Activated naive CD4-positive, alpha-beta T cell treated with anti-CD3 and anti-CD28 coated beads for 36 hours (primary cell): ENCODE data around the gene CD38. TPM values are rescaled to one million over a fixed set of nuclear protein-coding genes. Genes with fewer than 3 reads are reported as not detected.

Experiments
- CTCF ChIA-PET: fragments of 350-600 bp; sonication (Branson Sonifier 250); formaldehyde crosslinking; loops from one replicate; lab custom pipeline; 2021; ENCODE audit warnings: antibody characterized with exemption; lab: Charles Lee
- DNase-seq: peaks from one replicate; pipeline ENCODE4 v3.0.0-alpha.2; 2020
- H3K27ac Mint-ChIP-seq: one replicate; pipeline ENCODE4 v1.8.0; 2021; ENCODE audit warnings: mild to moderate bottlenecking, mixed read lengths
- H3K27me3 Mint-ChIP-seq: one replicate; pipeline ENCODE4 v1.8.0; 2021; ENCODE audit warnings: low read depth, mixed read lengths
- H3K36me3 Mint-ChIP-seq: one replicate; pipeline ENCODE4 v1.8.0; 2021; ENCODE audit warnings: low read depth, mixed read lengths
- H3K4me1 Mint-ChIP-seq: one replicate; pipeline ENCODE4 v1.8.0; 2021; ENCODE audit warnings: low read depth, mixed read lengths
- H3K4me3 Mint-ChIP-seq: one replicate; pipeline ENCODE4 v1.8.0; 2021; ENCODE audit warnings: mild to moderate bottlenecking, moderate library complexity, mixed read lengths
- H3K9me3 Mint-ChIP-seq: one replicate; pipeline ENCODE4 v1.8.0; 2021; ENCODE audit warnings: mixed read lengths
- intact Hi-C: fragments of 100-400 bp; cut with micrococcal nuclease; formaldehyde crosslinking; loops from one replicate; pipeline ENCODE4 v1.15.1; 2023
- total RNA-seq, 2 experiments: library from RNA; stranded (reverse); gene quantifications; one replicate each; pipeline ENCODE4 v1.2.3, GENCODE V29; 2021

The CD38 gene
- total RNA-seq, 2 experiments from 2014 or later: 18.5 to 20.0 TPM

DNA sequence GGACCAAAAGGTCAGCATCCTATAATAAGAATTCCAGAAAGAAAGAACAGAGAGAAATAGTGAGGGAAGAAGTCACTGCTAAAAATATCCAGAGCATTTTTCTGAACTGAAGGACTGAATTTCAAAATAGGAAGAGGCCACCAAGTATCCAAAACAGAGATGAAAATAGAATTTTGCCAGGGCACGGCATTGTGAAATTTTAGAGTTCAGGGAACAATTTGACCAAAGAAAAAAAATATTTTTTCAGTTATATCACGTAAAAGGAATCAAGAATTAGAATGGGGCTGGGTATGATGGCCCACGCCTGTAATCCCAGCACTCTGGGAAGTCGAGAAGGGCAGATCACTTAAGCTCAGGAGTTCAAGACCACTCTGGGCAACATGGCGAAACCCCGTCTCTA lies 95.0 kb downstream of the CD38 start:
- no peak overlapping the region for H3K27ac Mint-ChIP-seq
- H3K4me1 Mint-ChIP-seq: peaks cover under 1% of the 10 kb centered on the region
- H3K4me3 Mint-ChIP-seq: no peak overlapping the region
- peaks cover 2% of the 10 kb centered on the region for H3K9me3 Mint-ChIP-seq
- H3K36me3 Mint-ChIP-seq: no peaks in the 10 kb centered on the region
- CTCF ChIA-PET: interaction anchor here (1.9 kb wide), 1 partner anchor 10 kb away, joined by 5 read pairs; no protein-coding TSS in a partner anchor
- H3K27me3 Mint-ChIP-seq: no peaks in the 10 kb centered on the region
- DNase-seq: no peak
- intact Hi-C loops: no loop called here

DNA sequence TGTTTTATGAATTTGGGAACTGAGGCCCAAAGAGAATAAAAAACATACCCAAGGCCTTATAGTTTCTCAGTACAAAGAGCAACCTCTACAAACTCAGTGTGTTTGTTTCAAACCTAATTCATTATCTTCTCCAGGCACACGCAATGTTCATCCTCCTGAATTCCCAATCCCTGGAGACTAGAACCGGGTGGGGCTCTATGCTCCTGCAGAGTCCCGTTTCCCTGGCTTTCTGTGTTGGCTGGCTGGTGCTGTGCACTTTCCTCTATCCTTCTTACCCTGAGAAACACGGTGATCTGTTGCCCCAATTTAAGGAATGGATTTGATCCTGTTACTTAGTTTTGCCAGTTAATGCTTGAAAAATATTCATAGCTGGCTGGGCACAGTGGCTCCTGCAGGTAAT lies 96.5 kb downstream of the CD38 start:
- intact Hi-C loops: no loop called here
- Mint-ChIP-seq H3K4me1 (no peaks in the 10 kb centered on the region), H3K36me3 (no peaks in the 10 kb centered on the region), H3K9me3 (peaks cover 5% of the 10 kb centered on the region), H3K4me3 (no peak overlapping the region), H3K27ac (no peak overlapping the region), H3K27me3 (no peaks in the 10 kb centered on the region)
- no peak for DNase-seq
- CTCF ChIA-PET: interaction anchor here (1.4 kb wide), 1 partner anchor 69 kb away, joined by 6 read pairs; no protein-coding TSS in a partner anchor

DNA sequence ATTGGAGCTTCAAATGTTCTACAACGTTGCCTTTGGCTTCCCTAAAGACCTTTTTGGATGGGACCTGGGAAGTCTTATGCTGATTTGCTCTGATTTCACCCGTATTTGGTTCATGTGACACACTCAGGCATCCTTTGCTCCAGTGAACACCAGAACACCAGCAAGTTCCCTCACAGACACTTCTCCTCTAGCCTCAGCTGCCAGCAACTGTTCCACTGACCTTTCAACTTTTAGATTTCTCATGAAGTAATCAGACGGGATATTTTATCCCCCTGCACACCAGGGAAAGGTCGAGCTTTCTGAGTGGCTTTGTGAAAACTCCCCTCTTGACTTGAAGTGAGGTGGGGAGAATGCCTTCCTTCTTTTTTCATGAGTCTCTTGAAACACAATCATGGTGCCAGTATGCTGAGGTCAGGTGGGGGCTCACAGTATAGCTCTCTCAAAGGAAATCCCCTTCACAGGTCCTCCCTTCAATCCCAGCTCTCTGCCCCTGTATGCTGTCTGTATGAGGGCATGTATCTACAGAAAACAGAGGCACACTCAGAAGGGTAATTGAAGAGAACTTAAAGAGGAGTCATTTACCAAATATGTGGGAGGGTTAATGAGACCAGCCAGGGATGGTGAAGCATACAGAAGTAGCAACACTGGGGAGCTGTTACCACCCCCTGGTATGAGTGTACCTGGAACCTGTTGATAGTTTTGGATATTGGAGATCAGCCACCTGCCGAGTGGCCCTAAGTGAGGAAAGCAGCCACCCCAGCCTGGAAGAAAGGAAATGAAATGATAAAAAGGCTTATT lies 97.7 kb downstream of the CD38 start:
- Mint-ChIP-seq H3K27ac (no peak overlapping the region), H3K4me3 (no peak overlapping the region), H3K4me1 (no peaks in the 10 kb centered on the region), H3K36me3 (no peaks in the 10 kb centered on the region), H3K9me3 (peaks cover 5% of the 10 kb centered on the region), H3K27me3 (no peaks in the 10 kb centered on the region)
- DNase-seq: no peak
- intact Hi-C loops: no loop called here
- CTCF ChIA-PET: interaction anchor here (1.4 kb wide), 1 partner anchor 70 kb away, joined by 6 read pairs; no protein-coding TSS in a partner anchor

DNA sequence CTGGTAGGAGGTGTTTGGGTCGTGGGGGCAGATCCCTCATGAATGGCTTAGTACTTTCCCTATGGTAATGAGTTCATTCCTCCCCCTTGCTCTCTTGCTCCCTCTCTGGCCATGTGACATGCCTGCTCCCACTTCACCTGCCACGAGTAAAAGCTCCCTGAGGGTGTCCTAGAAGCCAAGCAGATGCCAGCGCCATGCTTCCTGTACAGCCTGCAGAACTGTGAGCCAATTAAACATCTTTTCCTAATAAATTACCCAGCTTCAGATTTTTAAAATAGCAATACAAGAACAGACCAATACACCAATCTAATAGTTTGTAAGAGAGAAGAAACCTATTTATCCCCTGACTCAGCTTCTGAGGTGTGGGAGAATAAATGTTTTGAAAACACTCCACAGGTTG lies 99.9 kb downstream of the CD38 start:
- H3K36me3 Mint-ChIP-seq: no peaks in the 10 kb centered on the region
- H3K9me3 Mint-ChIP-seq: peaks cover 5% of the 10 kb centered on the region
- H3K27me3 Mint-ChIP-seq: no peaks in the 10 kb centered on the region
- intact Hi-C loops: no loop called here
- CTCF ChIA-PET: interaction anchor here (0.5 to 6.8 kb wide), 4 partner anchors 17 to 124 kb away, joined by 4 to 86 read pairs (median 7); no protein-coding TSS in a partner anchor
- no peaks in the 10 kb centered on the region for H3K4me1 Mint-ChIP-seq
- no peak overlapping the region for H3K4me3 Mint-ChIP-seq
- DNase-seq: no peak
- no peak overlapping the region for H3K27ac Mint-ChIP-seq

DNA sequence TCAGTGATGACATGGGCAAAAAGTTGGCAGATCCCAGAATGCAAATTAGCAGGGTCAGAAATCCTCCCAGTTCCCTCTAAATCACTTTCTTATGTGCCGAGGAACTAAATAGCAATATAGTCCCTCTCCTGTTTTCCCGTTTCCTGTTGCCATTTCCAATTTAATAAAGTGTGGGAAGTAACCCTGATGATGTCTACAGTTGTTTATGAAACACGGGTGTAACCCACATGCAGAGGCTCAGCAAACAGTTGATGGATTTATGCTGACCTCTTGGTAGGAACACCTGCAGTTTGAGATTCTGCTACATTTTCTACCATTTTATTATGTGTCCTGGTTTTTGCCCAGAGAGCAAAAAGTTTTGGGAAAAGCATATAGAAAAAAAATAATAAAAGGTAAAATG lies 103.7 kb downstream of the CD38 start:
- no peaks in the 10 kb centered on the region for H3K36me3 Mint-ChIP-seq
- no peak overlapping the region for H3K4me3 Mint-ChIP-seq
- no peak overlapping the region for H3K27ac Mint-ChIP-seq
- no peaks in the 10 kb centered on the region for H3K4me1 Mint-ChIP-seq
- no peak for DNase-seq
- intact Hi-C loops: loop anchor here (1.0 kb wide), 5 partner anchors 74 to 382 kb away; no protein-coding TSS in a partner anchor
- no peaks in the 10 kb centered on the region for H3K27me3 Mint-ChIP-seq
- CTCF ChIA-PET: interaction anchor here (0.7 to 6.8 kb wide), 30 partner anchors 11 to 384 kb away, joined by 3 to 86 read pairs (median 8); partner anchors contain the start of gene FGFBP2
- peaks cover 5% of the 10 kb centered on the region for H3K9me3 Mint-ChIP-seq

DNA sequence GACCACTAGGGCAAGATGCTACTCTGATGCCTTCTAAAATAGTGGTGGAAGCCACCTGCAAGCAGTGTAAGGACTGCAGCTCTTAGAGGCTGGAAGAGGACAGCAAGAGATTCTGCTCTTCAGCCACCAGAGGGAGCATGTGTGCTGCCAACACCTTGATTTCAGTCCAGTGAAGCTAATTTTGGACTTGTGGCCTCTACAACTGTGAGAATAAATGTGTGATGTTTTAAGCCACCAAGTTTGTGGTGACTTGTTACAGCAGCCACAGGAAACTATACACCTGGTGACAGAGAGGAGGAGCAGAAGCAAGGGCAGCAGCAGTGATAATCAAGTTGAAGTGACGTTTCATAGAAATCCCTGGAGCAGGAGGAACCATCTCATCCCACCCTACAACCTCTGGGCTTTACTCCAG lies 104.6 kb downstream of the CD38 start:
- H3K4me1 Mint-ChIP-seq: no peaks in the 10 kb centered on the region
- intact Hi-C loops: loop anchor here (1.0 kb wide), 5 partner anchors 74 to 382 kb away; no protein-coding TSS in a partner anchor
- H3K9me3 Mint-ChIP-seq: peaks cover 5% of the 10 kb centered on the region
- CTCF ChIA-PET: interaction anchor here (0.6 to 6.8 kb wide), 54 partner anchors 8 to 406 kb away, joined by 3 to 86 read pairs (median 5); partner anchors contain the start of gene FGFBP2
- H3K36me3 Mint-ChIP-seq: no peaks in the 10 kb centered on the region
- no peaks in the 10 kb centered on the region for H3K27me3 Mint-ChIP-seq
- peak; percentile 57 for DNase-seq
- no peak overlapping the region for H3K4me3 Mint-ChIP-seq
- no peak overlapping the region for H3K27ac Mint-ChIP-seq

DNA sequence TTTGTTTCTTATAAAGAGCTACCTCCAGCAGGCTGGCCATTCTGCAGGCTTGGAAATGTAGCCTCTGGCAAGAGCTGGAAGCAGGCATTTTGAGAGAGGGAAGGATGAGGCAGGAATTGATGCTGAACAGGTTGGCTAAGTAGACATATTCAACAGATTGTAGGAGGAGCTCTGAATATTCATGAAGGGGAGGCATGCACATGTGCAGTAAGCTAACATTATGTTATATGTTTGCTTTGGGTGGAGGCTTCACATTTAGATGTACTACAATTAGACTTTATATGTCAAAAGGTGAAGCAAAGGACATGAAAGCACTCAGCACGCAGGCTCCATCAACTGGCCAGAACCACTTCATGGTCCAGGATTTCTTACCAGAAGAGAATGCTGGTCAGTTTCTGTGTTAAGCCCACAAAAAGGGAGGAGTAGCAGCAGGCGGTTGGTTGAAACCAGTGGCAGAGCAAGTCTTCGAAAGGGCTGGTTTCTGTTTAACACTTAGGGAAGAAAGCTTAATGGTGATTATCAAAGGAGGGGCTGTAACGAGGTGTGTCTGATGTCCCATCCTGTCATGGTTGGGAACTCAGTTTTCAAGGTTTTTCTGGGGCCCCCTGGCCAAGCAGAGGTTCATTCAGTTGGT lies 105.6 kb downstream of the CD38 start:
- no peak overlapping the region for H3K27ac Mint-ChIP-seq
- no peak for DNase-seq
- no peaks in the 10 kb centered on the region for H3K9me3 Mint-ChIP-seq
- H3K4me3 Mint-ChIP-seq: no peak overlapping the region
- H3K36me3 Mint-ChIP-seq: no peaks in the 10 kb centered on the region
- no peaks in the 10 kb centered on the region for H3K27me3 Mint-ChIP-seq
- intact Hi-C loops: no loop called here
- CTCF ChIA-PET: interaction anchor here (0.6 to 6.8 kb wide), 37 partner anchors 9 to 382 kb away, joined by 3 to 86 read pairs (median 8); partner anchors contain the start of gene FGFBP2
- peaks cover 4% of the 10 kb centered on the region for H3K4me1 Mint-ChIP-seq

DNA sequence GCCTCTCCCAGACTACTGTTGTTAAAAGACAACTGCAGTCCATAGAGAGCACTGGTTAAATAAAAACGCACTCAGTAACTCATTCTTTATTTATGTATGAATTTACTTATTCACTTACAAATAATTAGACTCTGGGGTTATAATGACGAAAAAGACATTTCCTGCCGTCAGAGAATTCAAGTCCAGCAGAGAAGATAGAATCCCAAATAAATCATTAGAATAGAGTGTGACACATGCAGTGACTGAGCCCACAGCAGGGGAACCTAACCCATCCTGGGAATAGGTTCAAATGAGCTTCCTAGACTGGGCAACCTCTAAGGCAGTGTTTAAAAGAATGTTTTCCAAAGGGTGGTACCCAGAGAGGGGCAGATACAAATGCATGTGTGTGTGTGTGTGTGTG lies 106.5 kb downstream of the CD38 start:
- CTCF ChIA-PET: interaction anchor here (0.6 to 6.2 kb wide), 2 partner anchors 80 to 1704 kb away, joined by 3 to 52 read pairs; no protein-coding TSS in a partner anchor
- intact Hi-C loops: no loop called here
- Mint-ChIP-seq H3K4me3 (no peak overlapping the region), H3K9me3 (no peaks in the 10 kb centered on the region), H3K36me3 (no peaks in the 10 kb centered on the region), H3K27ac (no peak overlapping the region), H3K4me1 (peaks cover 4% of the 10 kb centered on the region), H3K27me3 (no peaks in the 10 kb centered on the region)
- DNase-seq: no peak

DNA sequence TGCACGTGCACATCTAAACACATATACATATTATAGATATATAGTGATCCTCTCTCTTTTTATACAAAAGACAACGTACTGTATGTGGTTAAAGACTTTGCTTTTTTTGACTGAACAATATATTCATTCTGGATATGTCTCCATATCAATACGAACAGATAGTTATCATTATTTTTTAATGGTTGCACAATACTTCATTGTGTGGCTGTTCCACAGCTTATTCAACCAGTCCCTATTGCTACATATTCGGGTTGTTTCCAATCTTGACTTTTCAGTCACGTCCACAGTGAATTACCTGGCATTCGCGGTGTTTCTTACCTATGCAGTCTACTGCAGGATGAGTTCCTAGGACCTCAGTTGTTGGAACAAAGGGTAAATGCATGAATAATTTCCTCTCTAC lies 107.3 kb downstream of the CD38 start:
- H3K9me3 Mint-ChIP-seq: no peaks in the 10 kb centered on the region
- intact Hi-C loops: no loop called here
- no peak overlapping the region for H3K4me3 Mint-ChIP-seq
- H3K36me3 Mint-ChIP-seq: no peaks in the 10 kb centered on the region
- CTCF ChIA-PET: interaction anchor here (0.6 to 6.2 kb wide), 3 partner anchors 10 to 81 kb away, joined by 3 to 52 read pairs (median 7); no protein-coding TSS in a partner anchor
- H3K4me1 Mint-ChIP-seq: peaks cover 4% of the 10 kb centered on the region
- H3K27ac Mint-ChIP-seq: no peak overlapping the region
- H3K27me3 Mint-ChIP-seq: no peaks in the 10 kb centered on the region
- DNase-seq: no peak

DNA sequence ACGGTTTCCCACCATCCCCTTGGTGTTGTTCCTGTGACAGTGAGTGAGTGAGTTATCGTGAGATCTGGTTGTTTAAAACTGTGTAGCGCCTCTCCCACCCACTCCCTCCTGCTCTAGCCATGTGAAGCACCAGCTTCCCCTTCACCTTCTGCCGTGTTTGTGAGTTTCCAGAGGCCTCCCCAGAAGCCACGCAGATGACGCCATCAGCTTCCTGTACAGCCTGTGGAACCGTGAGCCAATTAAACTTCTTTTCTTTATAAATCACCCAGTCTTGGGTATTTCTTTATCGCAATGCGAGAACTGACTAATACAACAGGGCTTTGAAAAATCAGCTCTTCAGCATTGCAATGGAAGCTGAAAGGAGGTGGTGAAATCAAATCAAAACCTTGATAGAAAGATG lies 110.4 kb downstream of the CD38 start:
- Mint-ChIP-seq H3K4me1 (peaks cover 4% of the 10 kb centered on the region), H3K9me3 (no peaks in the 10 kb centered on the region), H3K36me3 (no peaks in the 10 kb centered on the region), H3K27me3 (no peaks in the 10 kb centered on the region), H3K4me3 (no peak overlapping the region), H3K27ac (no peak overlapping the region)
- peak; percentile 19 for DNase-seq
- CTCF ChIA-PET: interaction anchor here (1.2 kb wide), 1 partner anchor 113 kb away, joined by 3 read pairs; no protein-coding TSS in a partner anchor
- intact Hi-C loops: no loop called here

DNA sequence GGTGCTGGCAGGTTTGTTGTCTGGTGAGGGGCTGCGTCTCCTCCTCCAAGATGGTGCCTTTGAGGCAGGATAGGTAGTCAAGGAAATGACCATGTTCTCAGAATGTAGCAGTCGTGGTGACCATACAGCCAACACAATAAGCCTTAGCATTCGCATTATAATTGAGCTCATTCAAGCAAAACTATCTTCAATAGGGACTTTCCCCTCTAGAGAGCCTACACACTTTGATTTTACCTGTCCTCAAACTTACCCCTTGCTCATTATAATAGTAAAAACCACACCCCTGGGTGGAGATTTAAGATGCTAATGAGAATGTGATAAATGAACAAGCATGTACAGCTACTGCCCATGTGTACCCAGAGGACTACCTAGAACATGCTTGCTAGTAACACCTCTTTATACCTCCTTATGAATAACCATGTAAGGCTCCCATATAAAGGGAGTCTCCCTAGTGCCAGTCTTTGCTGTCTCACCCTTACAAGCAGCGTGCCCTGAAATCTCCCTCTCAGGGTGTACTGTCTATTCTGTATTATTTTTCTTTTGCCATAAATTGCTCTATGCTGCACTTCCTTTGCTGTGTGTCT lies 112.2 kb downstream of the CD38 start:
- intact Hi-C loops: no loop called here
- H3K36me3 Mint-ChIP-seq: no peaks in the 10 kb centered on the region
- DNase-seq: no peak
- peaks cover 4% of the 10 kb centered on the region for H3K4me1 Mint-ChIP-seq
- H3K9me3 Mint-ChIP-seq: no peaks in the 10 kb centered on the region
- no peak overlapping the region for H3K27ac Mint-ChIP-seq
- CTCF ChIA-PET: interaction anchor here (0.5 to 1.1 kb wide), 2 partner anchors 8 to 212 kb away, joined by 3 to 4 read pairs; no protein-coding TSS in a partner anchor
- no peak overlapping the region for H3K4me3 Mint-ChIP-seq
- no peaks in the 10 kb centered on the region for H3K27me3 Mint-ChIP-seq

DNA sequence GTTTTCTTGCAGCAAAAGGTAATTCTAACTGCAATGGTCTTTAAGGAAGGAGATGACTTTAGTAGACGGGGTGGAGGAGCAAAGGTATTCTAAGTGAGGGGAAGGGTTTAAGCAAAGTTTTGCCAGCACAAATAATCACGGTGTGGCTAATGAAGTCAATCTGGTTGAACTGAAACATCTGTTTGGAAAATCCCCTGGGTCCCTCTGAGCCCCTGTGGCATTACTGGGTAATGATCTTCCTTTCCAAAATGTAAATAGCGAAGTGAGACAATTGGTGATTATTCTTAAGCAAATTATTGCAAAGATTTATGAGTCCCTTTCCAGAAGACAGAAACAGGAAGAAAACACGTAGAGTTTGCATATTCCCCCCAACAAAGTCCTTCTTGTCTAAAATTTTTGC lies 113.2 kb downstream of the CD38 start:
- H3K4me1 Mint-ChIP-seq: peaks cover 4% of the 10 kb centered on the region
- H3K27me3 Mint-ChIP-seq: peaks cover 2% of the 10 kb centered on the region
- H3K4me3 Mint-ChIP-seq: no peak overlapping the region
- DNase-seq: no peak
- CTCF ChIA-PET: interaction anchor here (1.1 kb wide), 1 partner anchor 9 kb away, joined by 3 read pairs; no protein-coding TSS in a partner anchor
- no peaks in the 10 kb centered on the region for H3K9me3 Mint-ChIP-seq
- no peak overlapping the region for H3K27ac Mint-ChIP-seq
- intact Hi-C loops: no loop called here
- H3K36me3 Mint-ChIP-seq: no peaks in the 10 kb centered on the region
